GM12873 (cell line): Measurements from ENCODE around the gene C2orf68.
A peak's percentile ranks its signal among the peaks of the same experiment; 100 is the strongest.

ENCODE experiments used
- CTCF ChIP-seq: IDR thresholded peaks from 2 replicates; pipeline ENCODE4 v1.5.1; 2012; ENCODE audit warnings: low read depth, mild to moderate bottlenecking, moderate library complexity, low read length, control low read depth; ENCODE audit not compliant: insufficient read depth; ENCODE audit errors: missing control alignments

The C2orf68 gene

GRCh38 chr2:85653996-85654395, 42.1 kb upstream of the C2orf68 start:
- TF ChIP-seq CTCF = no peak

- TF ChIP-seq CTCF = no peak
Measured at GRCh38 chr2:85652056-85652455, 40.2 kb upstream of the C2orf68 start.

GRCh38 chr2:85651097-85651496, 39.2 kb upstream of the C2orf68 start:
- no peak for TF ChIP-seq CTCF

GRCh38 chr2:85650456-85650855, 38.6 kb upstream of the C2orf68 start:
- no peak for TF ChIP-seq CTCF

- TF ChIP-seq CTCF = no peak
Measured at GRCh38 chr2:85649201-85650190, 37.6 kb upstream of the C2orf68 start.

- TF ChIP-seq CTCF = peak; percentile 65
Measured at GRCh38 chr2:85648619-85649018, 36.8 kb upstream of the C2orf68 start.

- no peak for TF ChIP-seq CTCF
Measured at GRCh38 chr2:85647823-85648526, 36.1 kb upstream of the C2orf68 start.
